Activated gamma-delta T cell treated with Interleukin-2 at 50 U/mL for 16 hours (primary cell): ENCODE measurements around the gene KIFC3.
"Not testable (repeated sequence)": the region's sequence is repeated elsewhere in the genome, so short reads cannot be mapped to it uniquely, and the experiment has no call there.

ENCODE experiments used
- DNase-seq: peaks from one replicate; pipeline ENCODE4 v3.0.0-alpha.2; 2020

KIFC3 gene

DNA sequence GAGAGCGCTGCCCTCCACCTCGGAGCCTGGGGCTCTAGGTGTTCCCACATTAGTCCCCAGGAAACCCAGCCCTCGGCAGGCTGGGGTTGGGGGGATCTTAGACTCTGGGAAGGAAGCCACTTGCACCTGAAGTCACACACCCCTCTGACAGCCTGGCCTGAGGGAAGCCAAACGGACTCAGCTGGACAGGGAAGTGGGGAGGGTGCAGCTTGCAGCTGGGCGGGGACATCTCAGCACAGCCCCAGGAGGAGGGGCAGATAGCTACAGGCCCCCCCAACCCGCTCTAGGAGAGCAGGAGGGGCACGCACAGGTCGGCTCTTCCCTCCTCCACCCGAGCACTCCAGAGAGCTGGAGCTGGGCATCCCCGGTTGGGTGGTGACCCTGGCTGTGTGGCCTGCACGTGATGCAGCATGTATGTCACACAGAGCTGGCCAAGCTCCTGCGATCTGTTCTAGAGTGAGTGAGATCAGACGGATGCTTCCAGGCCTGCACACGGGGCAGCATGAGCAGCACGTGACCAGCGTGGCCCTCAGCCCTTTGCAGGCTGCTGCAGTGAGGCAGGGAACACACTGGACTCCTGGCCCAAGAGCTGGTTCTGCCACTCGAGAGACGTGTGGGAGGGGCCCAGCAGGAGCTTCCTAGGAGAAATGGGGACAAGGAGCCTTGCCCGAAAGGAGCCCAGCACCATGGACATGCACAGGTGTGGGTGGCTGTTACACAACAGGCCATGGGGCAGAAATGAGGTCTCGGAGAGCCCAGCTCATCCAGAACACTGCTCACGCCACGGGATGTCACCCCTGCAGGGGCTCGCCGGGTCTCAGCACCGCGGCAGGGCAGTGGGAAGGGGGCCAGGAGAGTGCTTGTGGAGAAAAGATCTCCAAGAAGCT, 15.4 kb downstream of the KIFC3 start:
- no peak for DNase-seq

DNA sequence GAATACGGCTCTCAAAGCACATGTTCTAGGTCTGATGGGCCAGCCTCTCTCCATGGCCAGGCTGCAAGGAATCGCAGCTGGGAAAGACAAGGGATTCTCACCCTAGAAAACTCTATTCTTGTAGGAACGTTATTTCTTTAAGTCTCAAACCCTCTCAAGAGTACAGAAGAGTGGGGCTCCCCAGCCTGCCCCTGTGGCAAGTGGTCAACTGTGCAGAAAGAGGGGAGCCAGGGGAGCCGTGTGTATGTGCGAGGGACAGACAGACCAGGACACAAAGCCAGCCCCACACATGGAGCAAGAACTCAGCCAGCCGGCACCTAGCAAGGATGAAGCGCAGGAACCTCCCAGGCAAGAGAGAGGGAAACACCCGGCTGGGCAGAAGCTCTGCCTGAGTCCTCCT, 16.4 kb downstream of the KIFC3 start:
- DNase-seq: no peak

DNA sequence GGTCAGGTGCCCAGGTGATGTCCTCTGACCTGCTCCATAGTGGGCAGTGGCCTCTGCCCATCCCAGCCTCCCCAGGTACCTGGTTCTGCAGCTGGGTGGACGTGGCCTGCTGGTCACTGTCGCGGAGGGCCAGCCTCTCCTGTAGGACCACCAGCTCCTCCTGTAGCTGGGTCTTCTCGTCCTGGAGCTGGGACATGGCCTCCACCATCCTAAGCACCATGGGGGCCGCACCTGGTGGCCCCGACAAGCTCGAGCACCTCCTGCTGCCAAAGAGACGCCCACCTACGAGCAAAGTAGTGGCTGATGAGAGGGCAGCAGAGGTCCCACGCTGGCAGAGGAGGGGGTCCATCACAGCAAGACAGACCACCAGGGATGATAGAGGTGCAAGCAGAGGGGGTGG, 16.9 kb downstream of the KIFC3 start:
- no peak for DNase-seq

DNA sequence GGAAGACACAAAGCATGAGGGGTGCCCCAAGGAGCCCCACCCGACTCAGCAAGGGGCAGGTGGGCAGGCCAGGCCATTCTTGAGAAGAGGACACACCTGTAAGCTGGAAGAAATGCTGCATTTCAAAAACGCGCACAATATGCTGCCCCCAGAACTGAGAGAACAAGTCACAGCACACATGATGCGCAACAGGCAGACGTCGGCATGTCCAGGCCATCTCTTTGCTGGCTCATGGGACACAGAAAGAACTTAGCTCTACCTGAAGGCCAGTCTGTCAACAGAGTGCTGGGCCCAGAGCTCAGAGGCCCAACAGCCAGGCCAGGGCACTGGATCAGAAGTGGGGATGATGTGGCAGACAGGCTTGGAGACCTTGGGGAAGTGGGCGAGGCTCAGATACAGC, 18.0 kb downstream of the KIFC3 start:
- no peak for DNase-seq

DNA sequence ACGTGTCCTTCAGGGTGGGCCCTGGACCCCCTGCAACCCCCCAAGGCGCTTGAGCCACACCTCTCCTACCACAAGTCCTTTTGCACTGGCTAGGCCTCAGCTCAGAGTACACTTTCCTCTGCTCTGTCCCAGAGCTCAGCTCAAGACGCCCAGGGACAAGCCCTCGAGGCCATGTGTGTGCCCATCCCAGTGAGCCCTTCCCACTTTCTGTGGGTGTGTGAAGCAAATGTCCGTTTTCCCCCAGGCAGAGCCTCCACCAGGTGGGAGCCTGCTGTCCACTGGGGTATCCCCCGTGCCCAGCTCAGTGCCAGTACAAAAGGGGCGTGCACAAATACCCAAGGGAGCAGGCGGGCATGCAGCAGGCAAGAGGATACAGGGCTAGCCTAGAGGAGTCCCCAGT, 18.4 kb downstream of the KIFC3 start:
- DNase-seq: no peak

- DNase-seq: no peak
These were observed 19.2 kb downstream of the KIFC3 start for GRCh38 chr16:57783116-57783515.

GRCh38 chr16:57782607-57783055, 19.7 kb downstream of the KIFC3 start:
- DNase-seq: not testable (repeated sequence)

GRCh38 chr16:57781741-57782606, 20.3 kb downstream of the KIFC3 start:
- DNase-seq: no peak

DNA sequence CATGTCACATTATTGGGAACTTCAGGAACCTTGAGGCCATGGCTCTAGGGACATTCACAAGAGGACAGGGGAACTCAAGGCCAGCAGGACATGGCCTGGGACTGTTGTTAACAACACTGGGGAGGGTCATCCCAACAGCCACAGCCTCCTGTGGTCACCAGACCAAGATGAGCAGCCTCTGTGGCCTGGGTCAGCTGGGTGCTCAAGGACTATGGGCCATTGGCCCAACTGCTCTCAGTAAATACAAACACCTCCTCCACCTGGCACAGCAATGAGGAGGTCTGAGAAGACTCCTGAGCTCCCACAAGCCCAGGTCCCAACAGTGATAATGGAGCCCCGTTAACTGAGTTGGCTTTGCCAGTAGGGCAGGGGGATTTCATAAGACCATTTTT, 20.9 kb downstream of the KIFC3 start:
- no peak for DNase-seq

GRCh38 chr16:57779836-57780235, 22.5 kb downstream of the KIFC3 start:
- not testable (repeated sequence) for DNase-seq

GRCh38 chr16:57778658-57779057, 23.6 kb downstream of the KIFC3 start:
- DNase-seq: no peak

DNA sequence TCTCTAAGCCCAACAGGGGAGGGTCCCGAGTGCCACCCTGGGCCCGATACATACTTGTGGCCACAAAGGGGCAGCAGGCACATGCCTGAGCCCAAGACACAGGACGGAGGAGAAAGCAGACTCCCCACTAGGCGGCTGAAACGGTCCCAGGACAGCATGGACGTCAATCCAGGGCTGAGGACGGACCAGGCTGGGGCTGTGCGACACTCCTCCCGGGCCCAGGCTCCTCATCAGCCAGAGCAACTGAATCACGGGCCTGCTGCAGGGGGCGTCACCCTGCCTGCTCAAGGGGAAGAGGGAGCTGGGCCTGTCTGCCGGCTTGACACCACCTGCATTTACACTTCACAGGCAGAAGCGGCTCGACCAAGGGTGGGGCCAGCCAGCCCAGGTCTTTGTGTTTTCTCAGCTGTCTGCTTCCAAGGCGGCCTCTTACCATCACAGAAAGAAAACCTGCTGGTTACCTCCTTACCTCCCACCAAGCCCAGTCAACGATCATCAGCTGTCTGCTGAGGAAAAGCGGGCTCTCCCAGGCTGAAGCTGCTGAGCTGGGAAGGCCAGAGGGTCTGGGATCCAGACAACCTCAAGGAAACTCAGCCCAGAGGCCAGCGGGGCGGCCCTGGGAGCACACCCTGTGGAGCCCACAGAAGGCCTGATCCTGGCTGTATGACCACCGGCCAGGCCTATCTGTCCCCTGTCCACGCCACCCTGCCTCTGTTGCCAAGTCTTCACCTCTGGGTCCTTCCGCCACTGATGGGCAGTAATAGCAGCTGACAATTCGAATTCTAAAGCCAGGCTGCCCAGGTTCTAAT, 26.4 kb downstream of the KIFC3 start:
- DNase-seq: no peak

DNA sequence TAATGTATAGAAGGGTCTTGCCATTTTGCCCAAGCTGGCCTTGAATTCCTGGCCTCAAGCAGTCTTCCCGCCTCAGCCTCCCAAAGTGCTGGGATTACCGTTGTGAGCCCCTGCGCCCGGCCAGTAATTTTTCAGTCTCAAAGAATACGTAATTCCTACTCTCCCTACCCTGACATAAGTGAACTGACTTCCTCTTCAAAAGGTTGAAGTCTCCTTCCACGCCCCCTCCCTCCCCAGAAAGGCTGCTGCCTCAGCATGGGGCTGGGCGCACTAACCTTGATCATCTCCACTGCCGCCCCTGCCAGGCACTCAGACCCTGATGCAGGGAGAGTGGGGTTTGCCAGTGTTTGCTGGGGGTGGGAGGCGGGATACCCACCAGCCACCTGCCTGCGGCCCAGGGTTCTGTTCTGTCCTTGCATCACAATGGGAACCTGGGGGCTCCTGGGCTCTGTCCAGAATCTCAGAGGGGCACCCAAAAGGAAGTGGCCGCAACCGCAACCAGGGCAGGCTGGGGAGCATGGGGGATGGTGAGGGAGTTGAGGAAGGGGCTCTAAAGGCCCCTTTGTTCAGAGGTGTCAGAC, 27.5 kb downstream of the KIFC3 start:
- DNase-seq: no peak

DNA sequence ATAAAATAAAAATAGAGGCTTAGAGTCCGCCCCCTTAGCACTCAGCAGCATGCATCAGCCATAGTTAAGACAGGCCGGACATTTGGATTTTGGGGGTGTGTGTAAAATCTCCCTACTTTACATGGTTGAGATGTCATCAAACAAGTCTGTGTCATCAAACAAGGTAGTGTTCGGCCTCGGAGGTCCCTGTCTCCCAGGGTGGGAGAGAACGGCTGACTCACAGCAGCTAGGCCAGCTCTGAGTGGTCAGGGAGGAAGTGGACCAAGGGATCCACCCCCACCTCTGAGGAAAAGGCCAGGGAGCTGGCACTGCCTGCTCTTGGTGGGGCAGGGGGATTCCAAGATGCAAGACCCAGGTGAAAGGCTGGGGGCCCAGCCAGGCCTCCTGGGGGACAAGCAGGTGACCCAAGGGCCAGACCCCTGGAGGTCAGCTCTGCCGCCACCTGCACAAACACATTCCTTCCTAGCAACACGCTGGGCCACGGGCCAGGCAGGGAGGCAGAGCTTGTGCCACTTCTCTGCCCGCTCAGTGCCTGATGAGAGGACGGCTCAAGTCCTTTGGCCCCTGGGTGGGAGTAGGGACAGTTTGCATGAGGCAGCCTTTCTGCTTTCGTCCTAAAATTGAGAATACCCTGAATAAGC, 28.5 kb downstream of the KIFC3 start:
- DNase-seq: no peak

DNA sequence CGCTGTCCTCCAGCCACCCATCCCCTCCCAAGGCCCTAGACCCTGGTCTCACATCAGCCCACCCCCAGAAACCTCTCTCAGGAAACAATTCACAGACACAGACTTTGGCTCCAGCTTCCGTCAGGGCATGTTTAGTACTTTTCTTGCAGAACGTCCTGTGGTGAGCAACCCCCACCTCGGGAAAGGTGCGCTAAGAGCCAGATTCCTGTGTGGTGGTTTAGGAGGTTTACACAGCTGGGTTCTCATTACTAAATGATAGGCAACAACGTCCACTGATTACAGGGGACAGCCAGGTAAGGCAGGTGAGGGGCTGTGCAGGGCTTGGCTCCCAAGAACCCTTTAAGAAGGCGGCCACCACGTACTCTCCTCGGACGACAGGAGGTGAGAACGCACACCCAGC, 29.3 kb downstream of the KIFC3 start:
- DNase-seq: no peak

- no peak for DNase-seq
These were observed 31.0 kb downstream of the KIFC3 start for GRCh38 chr16:57771141-57771785.

GRCh38 chr16:57770361-57770760, 31.9 kb downstream of the KIFC3 start:
- no peak for DNase-seq

DNA sequence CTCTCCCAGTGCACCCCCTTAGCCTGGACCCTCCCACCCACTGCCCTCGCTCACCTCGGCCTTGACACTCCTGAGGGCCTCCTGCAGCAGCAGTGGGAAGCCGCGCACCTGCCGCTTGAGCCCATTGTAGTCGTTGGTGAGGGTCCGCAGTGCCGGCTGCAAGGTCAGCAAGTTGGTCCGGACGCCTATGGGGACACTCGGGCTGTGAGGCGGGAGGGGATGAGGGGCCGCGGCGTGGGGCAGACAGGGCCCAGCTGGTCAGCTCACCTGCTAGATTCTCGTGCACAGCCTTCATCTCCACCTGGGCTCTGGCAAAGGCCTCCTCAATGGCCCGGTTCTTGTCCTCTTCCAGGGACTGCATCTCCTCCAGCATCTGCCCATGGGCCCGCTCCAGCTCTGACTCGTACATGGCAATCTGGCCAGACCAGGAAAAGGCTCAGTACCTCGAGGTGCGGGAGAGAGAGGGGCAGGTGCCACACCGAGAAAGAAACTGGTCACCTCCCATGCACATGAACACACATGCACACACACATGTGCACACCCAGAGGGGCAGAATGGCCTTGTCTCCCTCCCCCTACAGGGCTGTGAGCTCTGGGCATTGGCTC, 32.6 kb downstream of the KIFC3 start:
- no peak for DNase-seq

- DNase-seq: no peak
These were observed 35.5 kb downstream of the KIFC3 start for GRCh38 chr16:57766714-57767348.

DNA sequence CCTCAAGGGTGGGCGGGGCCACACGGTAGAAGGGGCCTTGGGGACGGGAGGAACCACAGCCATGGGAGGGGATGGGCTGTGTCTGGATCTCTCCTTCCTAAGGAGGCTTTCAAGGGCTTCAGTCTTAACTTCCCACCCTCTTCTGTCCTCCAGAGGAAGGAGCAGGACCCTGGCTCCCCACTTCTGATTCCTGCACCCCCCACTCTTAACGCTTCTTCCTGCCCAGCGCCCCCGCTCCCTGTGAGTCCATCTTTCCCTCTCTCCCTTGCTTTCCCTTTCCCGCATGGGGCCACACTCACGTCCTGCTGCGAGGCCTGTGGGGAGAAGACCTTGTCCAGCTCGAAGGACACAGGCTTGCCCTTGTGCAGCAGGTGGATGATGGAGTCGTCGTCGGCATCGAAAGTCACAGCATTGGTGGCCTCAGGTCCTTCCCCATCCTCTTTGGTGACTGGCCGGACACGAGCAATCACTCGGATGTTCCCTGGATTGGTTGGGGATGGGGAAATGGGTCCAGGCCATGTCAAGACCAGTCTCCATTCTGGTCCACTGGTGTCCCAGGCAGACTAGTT, 37.0 kb downstream of the KIFC3 start:
- DNase-seq: no peak
